Lower leg skin (tissue), 3 donors: ENCODE data around the gene TMEM255A.

Experiments
- CTCF ChIP-seq, 3 donors: fragments of 450-650 bp; IDR thresholded peaks; one replicate each; pipeline ENCODE4 v1.5.1; 2016; ENCODE audit warnings: antibody characterized with exemption in 3 of 3, mild to moderate bottlenecking in 3 of 3, moderate library complexity in 2 of 3
- POLR2A ChIP-seq, 2 donors: fragments of 450-650 bp; IDR thresholded peaks; one replicate each; pipeline ENCODE4 v1.6.1; 2016 to 2017; ENCODE audit warnings: antibody characterized with exemption in 2 of 2, mild to moderate bottlenecking in 1 of 2, moderate library complexity in 1 of 2

GRCh38 chrX:120309873-120310705, 1.2 kb downstream of the TMEM255A start:
- no peak for TF ChIP-seq CTCF (IDR thresholded peaks at IDR 0.05)
- no peak for TF ChIP-seq POLR2A (IDR thresholded peaks at IDR 0.05)
